ENCODE measurements around the gene CACNA1S. TPM values are rescaled to one million over a fixed set of nuclear protein-coding genes. Genes with fewer than 3 reads are reported as not detected.

Gene CACNA1S
- total RNA-seq, 1 donor from 2014 or later = not detected

- intact Hi-C loops (cut with micrococcal nuclease) = no loop called here
Observed at GRCh38 chr1:201066986-201067385, 45.2 kb downstream of the CACNA1S start.

- intact Hi-C loops (cut with micrococcal nuclease) = no loop called here
Observed at GRCh38 chr1:201065686-201066085, 46.5 kb downstream of the CACNA1S start.

- intact Hi-C loops (cut with micrococcal nuclease) = no loop called here
Observed at GRCh38 chr1:201064806-201065205, 47.4 kb downstream of the CACNA1S start.

GRCh38 chr1:201063145-201063544, 49.1 kb downstream of the CACNA1S start:
- intact Hi-C loops (cut with micrococcal nuclease) = no loop called here

- intact Hi-C loops (cut with micrococcal nuclease) = no loop called here
Observed at GRCh38 chr1:201062511-201063091, 49.6 kb downstream of the CACNA1S start.

GRCh38 chr1:201061886-201062285, 50.3 kb downstream of the CACNA1S start:
- intact Hi-C loops (cut with micrococcal nuclease) = no loop called here

- intact Hi-C loops (cut with micrococcal nuclease) = no loop called here
Observed at GRCh38 chr1:201061049-201061448, 51.2 kb downstream of the CACNA1S start.

- intact Hi-C loops (cut with micrococcal nuclease) = no loop called here
Observed at GRCh38 chr1:201060586-201060985, 51.6 kb downstream of the CACNA1S start.

- intact Hi-C loops (cut with micrococcal nuclease) = no loop called here
Observed at GRCh38 chr1:201059871-201060555, 52.2 kb downstream of the CACNA1S start.

GRCh38 chr1:201059401-201059800, 52.8 kb downstream of the CACNA1S start:
- intact Hi-C loops (cut with micrococcal nuclease) = no loop called here

GRCh38 chr1:201054091-201054543, 58.1 kb downstream of the CACNA1S start:
- intact Hi-C loops (cut with micrococcal nuclease) = no loop called here

GRCh38 chr1:201053155-201053860, 58.9 kb downstream of the CACNA1S start:
- intact Hi-C loops (cut with micrococcal nuclease) = no loop called here

GRCh38 chr1:201051399-201051798, 60.8 kb downstream of the CACNA1S start:
- intact Hi-C loops (cut with micrococcal nuclease) = no loop called here

GRCh38 chr1:201050515-201051277, 61.5 kb downstream of the CACNA1S start:
- intact Hi-C loops (cut with micrococcal nuclease) = no loop called here

GRCh38 chr1:201049248-201049831, 62.9 kb downstream of the CACNA1S start:
- intact Hi-C loops (cut with micrococcal nuclease) = no loop called here

- intact Hi-C loops (cut with micrococcal nuclease) = no loop called here
Observed at GRCh38 chr1:201048521-201048920, 63.7 kb downstream of the CACNA1S start.

- intact Hi-C loops (cut with micrococcal nuclease) = no loop called here
Observed at GRCh38 chr1:201044119-201044518, 68.1 kb downstream of the CACNA1S start.

- intact Hi-C loops (cut with micrococcal nuclease) = loop anchor here (1.0 to 2.0 kb wide), 8 partner anchors 18 to 484 kb away; no protein-coding TSS in a partner anchor
Observed at GRCh38 chr1:201042779-201043461, 69.3 kb downstream of the CACNA1S start.

GRCh38 chr1:201041011-201041410, 71.2 kb downstream of the CACNA1S start:
- intact Hi-C loops (cut with micrococcal nuclease) = no loop called here

- intact Hi-C loops (cut with micrococcal nuclease) = no loop called here
Observed at GRCh38 chr1:201039876-201040275, 72.3 kb downstream of the CACNA1S start.

- intact Hi-C loops (cut with micrococcal nuclease) = no loop called here
Observed at GRCh38 chr1:201039418-201039817, 72.8 kb downstream of the CACNA1S start.
